ENCODE data around the gene MUC15. TPM values are rescaled to one million over a fixed set of nuclear protein-coding genes. Genes with fewer than 3 reads are reported as not detected.

Gene MUC15
- total and polyA plus RNA-seq, 2 of the 4 experiments (the other 2 are of a cell fraction): not detected

GRCh38 chr11:26620282-26621045 lies 48.4 kb upstream of the MUC15 start:
- in situ Hi-C loops (cut with MboI; ENCODE audit: low sequenced_read_pairs): no loop called here
- Histone ChIP-seq H4K20me1 (ENCODE audit: insufficient read depth, low read length) (no peaks in the 10 kb centered on the region), H2AFZ (replicated peaks; ENCODE audit: low read length, poor library complexity) (no peak overlapping the region), H2BK20ac (ENCODE audit: low read depth, low read length) (no peak overlapping the region), H2AK5ac (ENCODE audit: low read depth, low read length) (no peak overlapping the region), H2BK15ac (ENCODE audit: low read depth, low read length) (no peak overlapping the region), H3K4me2 (ENCODE audit: low read depth, low read length) (no peak overlapping the region), H3K4me1 (ENCODE audit: control insufficient read depth, insufficient read depth, low read length) (no peaks in the 10 kb centered on the region), H3K36me3 (ENCODE audit: control insufficient read depth, insufficient read depth, low read length) (no peaks in the 10 kb centered on the region), H4K5ac (ENCODE audit: low read depth, low read length) (no peak overlapping the region), H2BK5ac (ENCODE audit: low read depth, low read length, poor library complexity, severe bottlenecking) (no peak overlapping the region), H3K56ac (ENCODE audit: extremely low read depth, insufficient read depth, low read length) (no peak overlapping the region), H2AK9ac (replicated peaks; ENCODE audit: low read depth, low read length, poor library complexity) (no peak overlapping the region), H3K18ac (ENCODE audit: low read depth, low read length) (no peak overlapping the region), H3K9ac (ENCODE audit: low read depth, low read length) (no peak overlapping the region), H2BK120ac (ENCODE audit: low read depth, low read length) (no peak overlapping the region), H3K9me3 (ENCODE audit: control insufficient read depth, insufficient read depth, low read length) (no peaks in the 10 kb centered on the region), H3K4ac (ENCODE audit: low read depth, low read length) (no peak overlapping the region), H3K14ac (replicated peaks; ENCODE audit: low read depth, low read length) (no peak overlapping the region), H4K91ac (ENCODE audit: insufficient read depth, low read depth, low read length) (no peak overlapping the region), H3K27ac (ENCODE audit: insufficient read depth, low read length) (no peak overlapping the region), H3K9me1 (ENCODE audit: insufficient read depth, low read length) (no peaks in the 10 kb centered on the region), H3K27me3 (ENCODE audit: control insufficient read depth, insufficient read depth, low read length) (no peaks in the 10 kb centered on the region), H3K79me1 (ENCODE audit: low read depth in 1 of 2, low read length in 2 of 2) (no peaks in the 10 kb centered on the region), H3K4me3 (ENCODE audit: insufficient read depth, low read depth, low read length) (no peak overlapping the region), H3K23ac (ENCODE audit: low read depth, low read length) (no peak overlapping the region), H4K8ac (ENCODE audit: low read depth in 2 of 2, low read length in 2 of 2) (no peak overlapping the region)
- BruUV-seq (replicated peaks): no TSS peak
- no peak for DNase-seq
- WGBS, 2 experiments (ENCODE audit: extremely low coverage in 2 of 2, insufficient read length in 1 of 2): no CpG with 5 or more reads among the region's 1 CpG
- no peak for TF ChIP-seq CHD1 (IDR thresholded peaks at IDR 0.05; ENCODE audit: low read depth, low read length)
- TF ChIP-seq MAFK (IDR thresholded peaks at IDR 0.05; ENCODE audit: low read depth, low read length): no peak
- no peak for TF ChIP-seq MXI1 (IDR thresholded peaks at IDR 0.05; ENCODE audit: borderline replicate concordance, low read depth, low read length)
- no peak for TF ChIP-seq USF2 (IDR thresholded peaks at IDR 0.05; ENCODE audit: low read depth, low read length)
- TF ChIP-seq RFX5 (IDR thresholded peaks at IDR 0.05; ENCODE audit: low read depth, low read length): no peak
- CTCF ChIA-PET: no interaction called here
- ATAC-seq (ENCODE audit: low read depth): no peak
- intact Hi-C loops (cut with micrococcal nuclease): no loop called here
- dilution Hi-C loops (cut with HindIII; ENCODE audit: low sequenced_read_pairs, unreplicated experiment): no loop called here
- POLR2A ChIA-PET (ENCODE audit: unreplicated experiment): no interaction called here

Measured in IMR-90 (cell line).